ENCODE measurements around the gene CCDC192. TPM values are rescaled to one million over a fixed set of nuclear protein-coding genes. Genes with fewer than 3 reads are reported as not detected.
A peak's percentile ranks its signal among the peaks of the same experiment; 100 is the strongest.
"Not testable (repeated sequence)": the region's sequence is repeated elsewhere in the genome, so short reads cannot be mapped to it uniquely, and the experiment has no call there.

CCDC192 gene
- polyA plus RNA-seq, 3 donors from 2014 or later, result not detected

DNA sequence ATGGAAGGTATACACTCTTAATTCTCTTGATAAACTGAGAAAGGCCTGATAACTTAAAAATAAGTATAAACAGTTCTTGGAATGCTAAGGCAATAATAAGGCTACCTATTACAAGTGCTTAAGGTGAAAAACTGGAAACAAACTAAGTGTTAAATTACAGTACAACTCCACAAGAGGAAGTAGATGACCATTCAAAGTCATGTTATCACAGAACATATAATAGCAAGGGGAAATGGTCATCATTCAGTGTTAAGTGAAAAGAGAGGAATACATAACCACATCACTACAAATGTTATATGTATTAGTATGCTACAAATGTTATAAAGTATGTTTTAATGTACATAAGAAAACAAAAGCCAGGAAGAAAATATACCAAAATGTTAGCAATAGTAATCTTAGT is 135.9 kb downstream of the CCDC192 start:
- no peak for DNase-seq
- H3K27ac Mint-ChIP-seq, result no peak overlapping the region
- no peak overlapping the region for H3K4me3 Mint-ChIP-seq
- no peaks in the 10 kb centered on the region for H3K9me3 Mint-ChIP-seq
- no peaks in the 10 kb centered on the region for H3K36me3 Mint-ChIP-seq
- H3K4me1 Mint-ChIP-seq, result no peaks in the 10 kb centered on the region
- peaks cover 0 to 5% (median 0%) of the 10 kb centered on the region in 3 donors for H3K27me3 Mint-ChIP-seq (ENCODE audit: low read depth in 3 of 3)

DNA sequence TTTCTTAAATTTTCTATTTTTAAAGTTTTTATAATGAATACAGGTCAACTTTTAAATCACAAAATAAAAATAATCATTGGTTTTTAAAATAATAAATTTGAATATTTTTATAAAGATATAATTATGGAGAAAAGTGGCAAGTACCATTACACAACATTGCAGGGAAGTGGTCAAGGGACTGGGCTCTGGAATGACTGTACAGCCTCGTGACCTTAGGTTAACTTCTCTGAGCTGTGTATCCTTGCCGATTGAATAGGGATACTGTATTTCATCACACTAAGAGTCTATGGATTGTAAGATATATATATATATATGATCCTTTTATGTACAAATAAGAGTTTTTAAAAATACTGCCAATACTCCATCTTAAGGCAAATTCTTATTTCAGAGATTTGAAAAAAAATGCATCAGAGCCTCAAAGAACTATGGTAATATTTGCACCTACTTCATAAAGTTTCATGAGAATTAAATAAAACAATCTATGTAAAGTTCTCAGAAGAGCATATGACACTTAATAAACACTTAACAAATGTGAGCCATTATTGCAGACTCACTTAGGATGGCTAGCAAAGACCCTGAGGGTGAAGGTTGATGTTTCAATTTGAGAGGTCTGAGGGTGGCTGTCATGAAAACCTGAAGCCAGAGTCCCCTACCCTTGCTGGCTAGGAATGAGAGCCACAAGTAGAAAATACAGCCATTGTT is 136.5 kb downstream of the CCDC192 start:
- Mint-ChIP-seq H3K27ac (no peak overlapping the region), H3K4me3 (no peak overlapping the region), H3K9me3 (no peaks in the 10 kb centered on the region), H3K4me1 (no peaks in the 10 kb centered on the region), H3K27me3 (ENCODE audit: low read depth in 3 of 3) (peaks cover 0 to 8% (median 0%) of the 10 kb centered on the region in 3 donors), H3K36me3 (no peaks in the 10 kb centered on the region)
- no peak for DNase-seq

DNA sequence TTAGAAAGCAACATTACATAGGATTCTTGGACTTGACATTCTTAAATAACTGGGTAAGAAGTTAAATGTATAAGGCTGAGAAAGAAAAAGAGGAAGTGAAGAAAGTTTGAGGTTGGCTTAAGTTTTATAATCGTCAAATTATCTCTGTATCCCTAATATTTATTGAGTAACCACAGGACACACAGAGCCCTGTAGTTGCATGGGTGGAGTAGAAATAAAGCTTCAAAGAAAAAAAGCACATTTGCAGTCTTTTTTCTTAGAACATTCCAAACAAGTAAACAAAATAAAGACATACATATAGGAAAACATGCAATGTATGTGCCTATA is 137.0 kb downstream of the CCDC192 start:
- Mint-ChIP-seq H3K4me1 (no peaks in the 10 kb centered on the region), H3K27ac (no peak overlapping the region), H3K36me3 (no peaks in the 10 kb centered on the region), H3K4me3 (no peak overlapping the region), H3K9me3 (no peaks in the 10 kb centered on the region), H3K27me3 (ENCODE audit: low read depth in 3 of 3) (peaks cover 0 to 8% (median 0%) of the 10 kb centered on the region in 3 donors)
- peak in 1 of 3 donors; percentile 1 for DNase-seq

DNA sequence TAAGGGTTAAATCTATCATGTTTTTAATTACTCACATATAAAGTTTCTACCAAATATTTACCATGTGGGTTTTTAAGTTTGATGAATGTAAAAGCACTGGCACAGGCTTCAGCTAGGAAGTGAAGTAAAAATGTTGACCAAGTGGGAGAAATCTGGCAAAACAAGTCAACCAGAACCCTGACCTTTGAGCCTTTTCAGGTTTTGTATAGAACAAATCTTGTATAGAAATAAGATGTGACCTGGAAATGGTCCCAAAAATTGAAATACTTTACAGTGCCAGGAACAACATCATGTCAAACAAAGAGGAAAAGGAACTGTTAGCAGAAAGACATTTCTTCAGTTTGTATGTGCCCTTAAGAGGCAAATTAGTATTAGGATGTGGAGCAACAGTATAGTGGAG is 137.6 kb downstream of the CCDC192 start:
- no peak for DNase-seq
- no peak overlapping the region for H3K4me3 Mint-ChIP-seq
- H3K27ac Mint-ChIP-seq, result no peak overlapping the region
- no peaks in the 10 kb centered on the region for H3K36me3 Mint-ChIP-seq
- no peaks in the 10 kb centered on the region for H3K4me1 Mint-ChIP-seq
- H3K9me3 Mint-ChIP-seq, result no peaks in the 10 kb centered on the region
- H3K27me3 Mint-ChIP-seq (ENCODE audit: low read depth in 3 of 3), result peaks cover 0 to 8% (median 0%) of the 10 kb centered on the region in 3 donors

GRCh38 chr5:127844581-127845021 is 141.4 kb downstream of the CCDC192 start:
- peaks cover 0 to 3% (median 2%) of the 10 kb centered on the region in 3 donors for H3K27me3 Mint-ChIP-seq (ENCODE audit: low read depth in 3 of 3)
- H3K9me3 Mint-ChIP-seq, result no peaks in the 10 kb centered on the region
- no peaks in the 10 kb centered on the region for H3K4me1 Mint-ChIP-seq
- no peak overlapping the region for H3K27ac Mint-ChIP-seq
- no peak for DNase-seq
- H3K36me3 Mint-ChIP-seq, result no peaks in the 10 kb centered on the region
- H3K4me3 Mint-ChIP-seq, result no peak overlapping the region

DNA sequence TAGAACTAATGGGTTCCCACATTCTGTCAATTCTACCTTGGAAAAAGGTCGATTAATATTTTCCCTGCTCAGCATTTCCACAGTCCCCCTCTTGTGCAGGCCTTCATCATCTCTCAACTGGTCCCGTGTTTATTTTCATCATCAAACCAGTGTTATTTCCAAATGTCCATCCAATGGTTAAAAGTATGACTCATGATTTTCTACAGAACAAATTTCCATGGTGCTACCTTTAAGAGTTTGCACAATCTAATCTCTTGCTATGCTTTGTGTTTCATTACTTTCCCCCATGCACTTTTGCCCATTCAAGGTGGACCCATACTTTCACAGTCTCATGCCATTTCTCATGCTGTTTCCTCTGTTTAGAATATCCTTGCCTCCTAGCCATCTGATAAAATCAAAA is 143.7 kb downstream of the CCDC192 start:
- H3K36me3 Mint-ChIP-seq, result no peaks in the 10 kb centered on the region
- no peaks in the 10 kb centered on the region for H3K9me3 Mint-ChIP-seq
- H3K27me3 Mint-ChIP-seq (ENCODE audit: low read depth in 3 of 3), result peaks cover 0 to 3% (median 2%) of the 10 kb centered on the region in 3 donors
- DNase-seq, result no peak
- H3K4me3 Mint-ChIP-seq, result no peak overlapping the region
- no peaks in the 10 kb centered on the region for H3K4me1 Mint-ChIP-seq
- H3K27ac Mint-ChIP-seq, result no peak overlapping the region

- H3K27ac Mint-ChIP-seq; H3K9me3 Mint-ChIP-seq; H3K4me1 Mint-ChIP-seq; H3K36me3 Mint-ChIP-seq; H3K4me3 Mint-ChIP-seq; DNase-seq; H3K27me3 Mint-ChIP-seq (ENCODE audit: low read depth in 3 of 3): not testable (repeated sequence)
Measured at GRCh38 chr5:127847641-127848040, 144.4 kb downstream of the CCDC192 start.

- DNase-seq, result no peak
- peaks cover 0 to 3% (median 2%) of the 10 kb centered on the region in 3 donors for H3K27me3 Mint-ChIP-seq (ENCODE audit: low read depth in 3 of 3)
Measured at GRCh38 chr5:127848098-127848497, 144.9 kb downstream of the CCDC192 start.

DNA sequence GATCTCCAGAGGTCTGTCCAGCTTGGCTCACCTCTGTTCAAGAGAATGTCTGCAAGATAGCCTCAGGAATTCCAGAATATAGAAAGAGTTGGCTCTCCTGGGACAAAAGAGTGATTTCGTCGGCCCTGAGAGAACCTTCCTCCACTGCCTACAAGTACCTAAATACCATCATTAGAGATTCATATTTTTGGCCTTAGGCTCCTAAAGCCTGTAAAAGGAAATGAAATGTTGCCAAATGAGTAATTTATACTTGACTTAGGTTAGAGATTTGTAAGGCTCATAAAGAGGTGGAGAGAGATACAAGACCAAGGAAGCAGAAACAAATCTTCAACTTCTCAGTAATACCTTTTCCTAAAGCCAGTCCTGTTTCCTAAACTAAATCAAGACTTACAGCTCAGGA is 146.2 kb downstream of the CCDC192 start:
- no peak for DNase-seq
- no peaks in the 10 kb centered on the region for H3K9me3 Mint-ChIP-seq
- no peak overlapping the region for H3K4me3 Mint-ChIP-seq
- H3K36me3 Mint-ChIP-seq, result no peaks in the 10 kb centered on the region
- H3K27me3 Mint-ChIP-seq (ENCODE audit: low read depth in 3 of 3), result peaks cover 0 to 4% (median 2%) of the 10 kb centered on the region in 3 donors
- H3K4me1 Mint-ChIP-seq, result no peaks in the 10 kb centered on the region
- no peak overlapping the region for H3K27ac Mint-ChIP-seq

More at GRCh38 chr5:127848098-127848497, 144.9 kb downstream of the CCDC192 start:
- H3K36me3 Mint-ChIP-seq, result no peaks in the 10 kb centered on the region
- no peak overlapping the region for H3K4me3 Mint-ChIP-seq
- H3K27ac Mint-ChIP-seq, result no peak overlapping the region
- no peaks in the 10 kb centered on the region for H3K4me1 Mint-ChIP-seq
- H3K9me3 Mint-ChIP-seq, result no peaks in the 10 kb centered on the region

GRCh38 chr5:127849891-127850290 is 146.7 kb downstream of the CCDC192 start:
- peaks cover 0 to 3% (median 2%) of the 10 kb centered on the region in 3 donors for H3K27me3 Mint-ChIP-seq (ENCODE audit: low read depth in 3 of 3)
- no peaks in the 10 kb centered on the region for H3K4me1 Mint-ChIP-seq
- no peaks in the 10 kb centered on the region for H3K36me3 Mint-ChIP-seq
- H3K9me3 Mint-ChIP-seq, result no peaks in the 10 kb centered on the region
- H3K4me3 Mint-ChIP-seq, result no peak overlapping the region
- no peak overlapping the region for H3K27ac Mint-ChIP-seq
- DNase-seq, result no peak

DNA sequence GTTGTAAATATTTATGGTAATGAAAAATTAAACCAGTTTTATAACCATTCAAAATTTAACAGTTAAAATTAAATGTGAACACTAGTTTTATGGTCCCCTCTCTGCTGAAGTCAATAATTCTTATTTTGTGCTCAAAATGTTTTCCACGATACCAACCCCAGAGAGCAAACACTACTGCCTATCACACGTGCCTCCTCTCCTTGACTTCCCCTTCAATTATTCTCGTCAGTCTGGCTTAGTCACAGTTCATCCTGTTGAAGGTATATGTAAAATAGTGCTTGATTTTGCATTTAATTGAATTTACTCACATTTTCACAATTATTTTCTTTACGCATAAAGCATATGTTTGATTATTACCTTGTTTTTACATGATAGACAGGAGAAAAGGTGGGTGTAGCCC is 148.8 kb downstream of the CCDC192 start:
- Mint-ChIP-seq H3K4me3 (no peak overlapping the region), H3K27me3 (ENCODE audit: low read depth in 3 of 3) (peaks cover 0 to 3% (median 2%) of the 10 kb centered on the region in 3 donors), H3K36me3 (no peaks in the 10 kb centered on the region), H3K9me3 (no peaks in the 10 kb centered on the region), H3K4me1 (no peaks in the 10 kb centered on the region), H3K27ac (no peak overlapping the region)
- no peak for DNase-seq

- H3K4me3 Mint-ChIP-seq, result no peak overlapping the region
- no peaks in the 10 kb centered on the region for H3K4me1 Mint-ChIP-seq
- peaks cover 0 to 3% (median 0%) of the 10 kb centered on the region in 3 donors for H3K27me3 Mint-ChIP-seq (ENCODE audit: low read depth in 3 of 3)
- no peaks in the 10 kb centered on the region for H3K36me3 Mint-ChIP-seq
- no peak overlapping the region for H3K27ac Mint-ChIP-seq
- DNase-seq, result no peak
- H3K9me3 Mint-ChIP-seq, result no peaks in the 10 kb centered on the region
Measured at GRCh38 chr5:127854520-127854919, 151.3 kb downstream of the CCDC192 start.

DNA sequence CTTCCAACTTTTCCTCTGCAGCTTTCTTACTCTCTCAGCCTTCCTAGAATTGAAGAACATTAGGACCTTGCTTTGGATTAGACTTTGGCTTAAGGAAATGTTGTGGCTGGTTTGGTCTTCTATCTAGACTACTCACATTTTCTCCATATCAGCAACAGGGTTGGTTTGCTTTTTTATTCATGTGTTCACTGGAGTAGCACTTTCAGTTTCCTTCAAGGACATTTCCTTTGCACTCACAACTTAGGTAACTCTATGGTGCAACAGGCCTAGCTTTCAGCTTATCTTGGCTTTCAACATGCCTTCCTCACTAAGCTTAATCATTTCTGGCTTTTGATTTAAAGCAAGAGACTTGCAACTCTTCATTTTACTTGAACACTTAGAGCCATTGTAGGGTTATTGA is 153.1 kb downstream of the CCDC192 start:
- Mint-ChIP-seq H3K27me3 (ENCODE audit: low read depth in 3 of 3) (peaks cover 0 to 3% (median 0%) of the 10 kb centered on the region in 3 donors), H3K4me3 (no peak overlapping the region), H3K36me3 (no peaks in the 10 kb centered on the region), H3K27ac (no peak overlapping the region), H3K4me1 (no peaks in the 10 kb centered on the region), H3K9me3 (no peaks in the 10 kb centered on the region)
- no peak for DNase-seq

GRCh38 chr5:127858116-127858784 is 155.1 kb downstream of the CCDC192 start:
- Mint-ChIP-seq H3K36me3 (no peaks in the 10 kb centered on the region), H3K4me3 (no peak overlapping the region), H3K27me3 (ENCODE audit: low read depth in 3 of 3) (peaks cover 0 to 3% (median 0%) of the 10 kb centered on the region in 3 donors), H3K9me3 (no peaks in the 10 kb centered on the region), H3K4me1 (no peaks in the 10 kb centered on the region), H3K27ac (no peak overlapping the region)
- DNase-seq, result no peak

DNA sequence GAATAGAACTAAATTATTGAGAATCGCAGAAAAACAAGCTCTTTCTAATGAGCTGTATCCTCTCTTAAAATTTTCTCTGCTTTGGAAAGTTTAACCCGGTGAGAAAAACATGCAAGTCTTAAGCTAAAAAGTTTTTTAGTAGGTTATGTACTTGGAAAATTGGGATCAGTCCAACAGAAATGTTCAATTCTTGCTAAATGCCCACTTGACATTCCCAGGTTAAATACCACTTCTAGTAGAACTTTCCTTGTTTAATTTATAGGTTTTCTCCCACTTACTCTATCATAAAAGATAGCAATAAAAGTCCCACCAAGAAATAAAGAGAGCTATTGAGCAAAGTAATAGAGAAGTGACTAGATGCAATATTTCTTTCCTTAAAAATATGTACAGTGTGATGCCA is 157.1 kb downstream of the CCDC192 start:
- H3K9me3 Mint-ChIP-seq, result no peaks in the 10 kb centered on the region
- no peak for DNase-seq
- no peak overlapping the region for H3K27ac Mint-ChIP-seq
- H3K36me3 Mint-ChIP-seq, result no peaks in the 10 kb centered on the region
- no peaks in the 10 kb centered on the region for H3K27me3 Mint-ChIP-seq (ENCODE audit: low read depth in 3 of 3)
- H3K4me3 Mint-ChIP-seq, result no peak overlapping the region
- H3K4me1 Mint-ChIP-seq, result no peaks in the 10 kb centered on the region

All from immature natural killer cell (primary cell).